HG02938 (cell line): ENCODE data around the gene MMP24OS.
A peak's percentile ranks its signal among the peaks of the same experiment; 100 is the strongest.

ENCODE experiments used
- ATAC-seq: cut with Tn5 transposase; IDR thresholded peaks from one replicate; pipeline ENCODE4 v1.9.1; 2021; ENCODE audit warnings: mild to moderate bottlenecking, moderate library complexity; ENCODE audit not compliant: unreplicated experiment

MMP24OS gene

DNA sequence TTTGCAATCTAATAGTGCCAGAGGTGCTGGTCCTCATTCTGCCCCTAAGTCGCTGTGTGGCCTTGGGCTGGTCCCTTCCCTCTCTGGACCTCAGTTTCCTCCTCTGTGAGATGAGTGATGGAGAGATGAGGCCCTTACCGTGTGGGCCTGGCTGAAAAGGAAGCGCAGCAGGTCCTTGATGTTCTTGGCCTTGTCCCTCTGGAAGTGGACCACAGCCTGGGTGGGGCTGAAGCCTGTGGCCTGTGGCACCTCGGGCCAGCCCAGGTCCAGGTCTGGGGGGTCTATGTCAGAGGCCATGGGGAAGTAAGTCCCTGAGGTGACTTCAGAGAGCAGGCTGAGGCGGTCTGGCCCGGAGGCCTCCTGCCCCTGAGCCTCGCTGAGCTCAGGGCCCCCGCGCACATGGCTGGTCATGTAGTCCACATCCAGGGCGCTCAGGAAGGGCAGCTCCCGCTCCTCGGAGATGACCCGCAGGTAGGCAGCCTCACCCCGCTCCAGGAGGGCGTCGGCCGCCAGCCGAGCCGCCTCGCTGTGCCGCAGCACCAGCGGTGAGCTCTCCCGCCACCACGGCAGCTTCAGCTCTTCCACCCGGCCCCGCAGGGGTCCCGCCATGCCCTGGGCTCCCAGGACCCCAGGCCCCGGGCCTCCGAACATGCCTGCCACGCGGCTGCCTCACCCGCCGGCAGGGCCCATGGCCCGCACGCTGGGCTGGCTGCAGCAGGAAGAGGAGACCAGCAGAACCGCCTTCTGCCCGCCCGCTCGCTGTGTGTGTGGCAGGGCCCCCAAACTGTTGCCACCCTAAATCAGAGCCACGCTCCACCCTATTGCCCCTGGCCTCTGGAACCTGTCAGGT is 14.0 kb upstream of the MMP24OS start, which contains the start of gene FAM83C:
FAM83C (minus strand) TSS at position 772 of the 850 bp plus-strand sequence; CDS start at position 651, 121 bp downstream.
- no peak for ATAC-seq

DNA sequence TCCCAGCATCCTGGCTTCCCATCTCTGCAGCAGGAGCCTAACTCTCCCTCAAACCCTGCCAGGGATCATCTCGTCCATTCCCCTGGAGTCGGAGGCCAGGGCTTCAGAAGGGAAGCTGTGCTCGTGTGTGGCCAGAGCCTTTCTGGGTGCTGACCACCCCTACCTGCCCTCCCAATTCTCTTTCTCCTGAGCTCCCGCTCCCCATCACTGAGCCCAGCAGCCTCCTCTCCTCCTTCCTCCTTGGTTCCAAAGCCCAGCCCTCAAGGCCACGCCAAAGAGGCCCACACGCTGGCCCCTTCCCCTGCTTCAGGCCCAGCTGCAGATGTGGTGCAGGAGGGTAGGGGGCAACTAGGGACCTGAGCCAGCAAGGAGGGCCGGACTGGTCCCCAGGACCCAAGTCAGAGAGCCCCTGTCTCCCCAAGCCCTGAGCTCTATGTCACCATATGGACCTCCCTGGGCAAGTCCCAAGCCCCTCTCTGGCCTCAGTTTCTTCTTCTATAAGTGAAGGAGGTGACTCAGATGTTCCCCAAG is 13.0 kb upstream of the MMP24OS start:
- no peak for ATAC-seq

DNA sequence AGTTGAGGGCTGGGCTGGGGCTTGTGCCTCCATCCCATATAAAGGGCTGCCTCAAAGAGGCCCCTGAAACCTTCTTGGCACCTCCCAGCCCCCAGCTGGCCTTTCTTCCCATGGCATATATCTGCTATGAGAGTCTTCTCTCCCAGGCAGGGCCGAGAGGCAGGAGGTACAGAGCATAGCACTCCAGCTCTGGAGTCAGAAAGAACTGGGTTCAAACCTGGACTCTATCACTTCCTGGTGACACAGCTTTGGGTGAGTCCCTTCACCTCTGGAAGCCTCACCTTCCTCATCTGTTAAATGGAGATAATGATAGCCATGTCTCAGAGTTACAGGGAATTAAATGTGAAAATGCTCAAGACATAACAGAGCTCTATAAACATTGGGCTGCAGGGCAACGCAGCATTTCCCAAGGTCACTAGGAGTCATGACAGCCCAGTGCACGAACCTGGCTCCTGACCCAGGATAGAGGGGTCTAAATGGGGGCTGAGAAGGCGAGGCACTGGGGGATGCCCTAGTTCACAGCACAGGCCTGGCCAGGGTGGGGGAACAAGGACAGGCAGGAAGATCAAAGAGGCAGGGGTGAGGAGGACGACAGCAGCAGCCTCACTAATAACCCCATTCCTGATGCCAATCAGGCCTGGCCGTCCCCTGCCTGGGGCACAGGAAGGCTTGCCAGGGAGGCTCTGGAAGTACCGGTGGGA is 12.4 kb upstream of the MMP24OS start:
- no peak for ATAC-seq

DNA sequence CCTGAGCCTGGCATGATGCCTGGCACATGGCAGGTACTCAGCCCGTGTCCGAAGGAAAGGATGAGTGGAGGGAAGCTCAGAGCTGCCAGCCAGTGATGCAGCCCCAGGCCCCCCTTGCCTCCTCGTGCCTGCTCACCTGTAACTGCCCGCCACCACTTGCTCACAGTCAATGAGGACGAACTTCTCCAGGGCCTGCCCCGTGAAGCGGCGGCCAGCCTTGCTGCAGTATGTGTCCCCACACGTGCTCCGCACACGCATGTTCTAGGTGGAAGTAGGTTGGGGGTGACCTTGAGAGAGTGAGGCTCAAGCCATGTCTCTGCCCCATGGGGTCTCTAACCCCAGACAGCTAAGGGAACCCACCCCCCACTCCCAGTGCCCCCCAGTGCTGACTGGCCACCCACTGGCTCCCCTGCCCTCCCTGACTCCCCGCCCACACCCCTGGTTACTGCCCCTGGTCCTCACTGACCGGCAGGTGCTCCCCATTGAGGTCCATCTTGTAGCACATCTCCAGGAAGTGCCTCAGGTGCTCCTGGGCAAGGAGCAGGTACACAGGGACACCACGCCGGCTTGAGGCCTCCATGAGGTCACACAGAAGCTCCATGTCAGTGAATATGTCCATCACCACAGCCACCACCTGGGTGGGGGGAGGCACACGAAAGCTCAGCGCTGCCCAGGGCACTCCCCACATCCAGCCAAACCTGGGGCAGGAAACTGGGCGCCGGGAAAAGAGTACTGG is 10.6 kb upstream of the MMP24OS start:
- no peak for ATAC-seq

DNA sequence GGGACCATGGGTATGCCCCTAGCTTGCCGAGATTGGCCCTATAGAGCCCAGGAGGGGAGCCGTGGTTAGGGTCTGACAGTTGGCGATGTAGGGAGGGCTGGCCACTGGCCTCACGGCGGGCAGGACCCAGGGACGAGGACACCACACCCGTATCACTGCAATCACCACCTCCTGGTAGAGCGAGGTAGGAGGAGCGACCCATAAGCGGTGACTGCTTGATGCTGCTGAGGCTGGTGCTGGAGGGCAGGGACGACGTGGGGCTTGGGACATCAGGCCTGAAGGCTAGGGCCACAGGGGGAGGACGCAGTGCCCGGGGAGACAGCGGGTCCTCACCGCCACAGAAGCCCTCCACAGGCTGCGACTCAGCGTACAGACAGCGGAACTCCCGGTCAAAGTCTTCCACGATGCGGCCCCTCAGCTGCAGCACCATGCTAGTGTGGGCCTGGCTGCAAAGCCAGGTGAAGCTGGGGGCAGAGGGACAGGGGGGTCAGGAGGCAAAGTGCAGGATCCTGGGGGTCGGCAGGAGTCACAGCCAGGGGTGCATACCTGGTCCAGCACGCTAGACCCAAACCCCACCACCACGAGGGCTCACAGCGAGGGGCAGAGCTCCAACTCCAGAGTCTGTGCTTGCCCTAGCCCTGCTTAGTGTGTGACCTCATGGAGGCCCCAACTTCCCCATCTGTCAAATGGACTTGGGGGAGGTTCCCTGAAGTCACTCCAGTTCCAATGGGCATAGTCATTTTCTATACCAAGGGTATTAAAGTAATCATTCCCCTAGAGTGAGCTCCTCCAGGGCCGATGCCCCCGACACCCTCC is 9.8 kb upstream of the MMP24OS start:
- no peak for ATAC-seq

DNA sequence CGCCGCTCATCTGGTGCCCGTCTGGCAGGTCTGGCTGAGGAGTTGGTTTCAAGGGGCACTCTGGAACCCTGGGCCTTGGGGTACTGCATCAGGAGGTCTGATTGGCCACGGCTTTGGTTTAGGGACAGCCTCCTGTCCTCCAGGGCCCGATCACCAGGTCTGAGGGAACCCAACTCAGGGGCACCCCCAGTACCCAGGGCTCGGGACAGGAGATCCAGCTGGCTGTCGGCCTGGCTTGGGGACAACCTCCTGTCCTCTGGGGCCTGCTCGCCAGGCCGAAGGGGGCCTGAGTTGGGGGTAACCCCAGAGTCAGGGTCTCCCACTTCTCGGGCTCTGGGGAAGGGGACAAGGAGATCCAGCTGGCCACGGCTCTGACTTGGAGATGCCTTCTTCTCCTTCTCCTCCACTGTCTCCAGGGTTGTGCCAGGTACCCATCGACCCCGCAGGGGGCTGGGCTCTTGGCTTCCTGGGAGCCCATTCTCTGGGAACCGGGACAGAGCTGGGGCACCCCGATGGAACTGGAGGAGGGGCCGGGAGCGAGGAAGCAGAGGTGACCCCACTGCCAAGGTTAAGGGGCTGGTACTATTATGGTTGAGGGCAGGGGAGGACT is 9.1 kb upstream of the MMP24OS start:
- ATAC-seq = no peak

DNA sequence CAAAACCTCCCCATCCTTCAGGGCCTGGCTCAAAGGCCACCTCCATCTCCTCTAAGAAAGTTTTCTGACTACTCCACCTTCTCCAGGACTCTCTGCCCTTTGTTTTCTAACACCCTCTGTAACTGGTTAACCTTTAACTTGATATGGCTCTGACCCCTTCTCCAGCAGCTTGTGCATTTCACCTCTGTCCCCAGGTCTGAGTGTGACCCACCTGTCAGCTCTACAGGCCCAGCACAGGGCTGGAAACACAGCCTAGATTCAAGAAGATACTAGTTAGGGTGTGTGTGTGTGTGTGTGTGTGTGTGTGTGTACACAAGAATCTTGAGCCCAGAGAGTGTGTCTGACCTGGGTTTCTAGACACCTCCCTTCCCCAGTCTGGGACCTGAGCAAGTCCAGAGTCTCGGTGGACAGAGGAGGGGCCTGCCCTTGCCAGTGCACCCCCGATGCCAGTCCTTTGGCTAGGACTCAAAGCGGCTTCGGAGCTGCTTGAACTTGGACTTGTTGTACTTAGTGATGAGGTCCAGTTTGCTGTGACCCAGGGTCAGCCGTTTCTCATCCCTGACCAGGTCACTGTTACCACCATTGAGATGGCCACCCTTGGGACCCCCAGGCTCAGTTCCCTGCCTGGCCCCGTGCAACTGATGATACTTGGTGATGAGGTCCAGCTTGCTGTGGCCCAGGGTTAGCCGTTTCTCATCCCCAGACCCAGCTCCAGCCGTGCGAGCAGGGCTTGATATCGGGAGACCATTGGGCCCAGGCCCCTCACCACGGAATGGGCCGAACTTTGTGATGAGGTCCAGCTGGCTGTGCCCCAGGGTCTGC is 8.4 kb upstream of the MMP24OS start:
- ATAC-seq = no peak

DNA sequence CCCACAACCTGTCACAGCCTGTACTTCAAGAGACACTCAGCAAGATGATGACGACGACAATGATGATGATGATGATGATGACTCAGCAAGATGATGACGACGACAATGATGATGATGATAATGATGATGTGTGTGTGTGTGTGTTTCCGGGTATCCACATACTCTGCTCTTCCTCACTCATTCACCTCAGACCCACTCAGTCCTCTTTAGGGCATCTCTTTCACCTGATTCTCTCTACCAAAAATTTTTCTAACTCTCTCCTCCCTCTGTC is 7.8 kb upstream of the MMP24OS start:
- ATAC-seq = no peak

DNA sequence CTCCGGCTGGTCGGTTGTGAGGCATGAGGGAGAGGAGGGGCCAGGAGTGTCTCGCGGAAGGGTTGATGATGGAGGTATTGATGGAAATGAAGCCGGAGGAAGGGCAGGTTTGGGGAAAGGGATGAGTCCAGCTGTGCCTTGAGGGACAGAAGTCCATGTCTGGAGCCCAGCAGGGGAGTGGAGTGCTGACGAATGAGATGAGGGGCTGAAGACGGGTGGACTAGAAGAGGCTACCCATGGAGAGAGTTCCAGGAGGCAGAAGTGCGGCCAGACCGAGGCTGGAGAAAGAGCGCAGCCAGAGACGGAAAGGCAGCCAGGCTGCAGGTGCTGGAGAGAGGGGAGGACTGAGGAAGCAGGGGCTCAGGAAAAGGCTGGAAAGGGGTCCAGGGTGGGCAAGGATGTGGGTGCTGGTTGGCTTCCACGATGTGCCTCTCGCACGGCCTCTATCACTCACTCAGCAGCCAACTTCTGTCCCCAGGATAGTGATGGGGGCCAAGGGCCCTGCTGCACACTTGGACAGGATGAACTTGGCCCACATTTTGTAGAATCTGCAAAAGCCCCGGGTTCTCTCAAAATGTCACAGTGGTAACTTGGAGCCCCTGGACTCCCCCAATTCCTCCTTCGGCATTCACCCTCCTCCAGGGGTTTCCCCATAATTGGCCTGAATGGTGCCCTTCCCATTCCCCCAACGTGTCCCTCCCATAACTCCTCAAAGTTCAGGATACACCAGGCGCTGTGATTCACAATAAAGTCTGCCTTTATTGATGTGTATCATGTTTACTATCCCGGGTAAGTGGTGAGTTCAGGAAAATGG is 7.3 kb upstream of the MMP24OS start:
- peak; percentile 11 for ATAC-seq

DNA sequence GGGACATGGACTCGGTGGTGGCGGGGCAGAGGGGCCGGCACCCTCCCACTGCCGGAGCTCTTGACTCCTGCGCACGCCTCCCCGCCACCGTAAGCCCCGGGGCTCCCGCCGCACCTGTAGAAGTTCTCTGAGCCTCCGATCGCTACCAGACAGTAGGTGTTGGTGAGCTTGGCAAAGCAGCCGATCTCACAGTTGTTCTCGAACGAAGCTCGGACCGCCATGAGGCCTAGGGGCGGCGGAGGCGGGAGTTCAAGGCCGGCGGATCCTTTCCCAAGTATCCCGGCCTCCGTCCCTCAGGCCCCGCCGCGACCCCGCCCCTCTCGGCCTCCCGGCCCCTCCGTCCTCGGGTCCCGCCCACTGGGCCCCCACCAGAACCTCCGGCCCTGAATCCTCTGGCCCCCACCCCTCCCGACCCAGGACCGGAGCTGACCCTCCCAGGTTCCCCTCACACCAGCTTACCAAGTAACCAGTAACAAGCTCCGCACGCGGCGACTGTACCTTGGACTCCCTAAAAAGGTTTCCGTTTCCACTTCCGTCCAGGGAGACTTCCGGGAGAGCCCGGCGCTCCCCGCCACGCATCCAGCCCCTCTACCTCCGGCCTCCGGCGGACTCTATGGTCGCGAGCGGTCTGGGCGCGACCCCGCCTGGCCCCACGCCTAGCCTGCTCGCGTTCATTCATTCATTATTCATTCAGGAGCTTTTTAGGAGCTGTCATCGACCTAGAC is 6.5 kb upstream of the MMP24OS start, which contains the start of gene EIF6:
EIF6 (minus strand) TSS at position 506 of the 725 bp plus-strand sequence; CDS start at position 221, 285 bp downstream.
- peak; percentile 70 for ATAC-seq

DNA sequence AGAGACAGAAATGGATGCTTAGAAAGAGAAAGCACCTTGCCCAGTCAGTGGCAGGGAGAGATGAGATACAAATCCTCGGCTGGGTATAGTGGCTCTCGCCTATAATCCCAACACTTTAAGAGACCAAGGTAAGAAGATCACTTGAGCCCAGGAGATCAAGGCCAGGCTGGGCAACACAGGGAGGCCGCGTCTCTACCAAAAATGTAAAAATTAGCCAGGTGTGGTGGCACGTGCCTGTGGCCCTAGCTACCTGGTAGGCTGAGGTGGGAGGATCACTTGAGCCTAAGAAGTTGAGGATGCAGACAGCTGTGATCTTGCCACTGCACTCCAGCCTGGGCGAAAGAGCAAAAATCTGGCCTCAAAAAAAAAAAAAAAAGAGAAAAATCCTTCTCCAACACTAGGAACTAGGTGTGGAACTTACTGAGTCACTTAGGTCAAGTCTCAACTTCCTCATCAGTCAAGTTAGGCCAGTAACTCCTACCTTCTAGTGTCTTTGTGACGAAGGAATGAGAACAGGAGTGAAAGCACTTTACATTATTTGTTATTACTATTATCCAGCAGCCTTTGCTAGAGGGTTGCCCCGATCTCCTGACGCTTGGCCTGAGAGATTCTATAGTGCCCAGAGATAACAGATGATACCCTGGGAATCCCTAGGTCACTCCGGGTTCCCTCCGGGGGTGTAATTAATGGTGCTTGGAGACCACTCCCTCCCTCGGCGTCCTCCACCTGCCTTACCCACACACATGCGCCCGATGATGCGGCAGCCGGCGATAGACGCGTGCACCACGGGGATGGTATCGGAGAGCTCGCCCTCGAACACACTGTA is 5.7 kb upstream of the MMP24OS start:
- ATAC-seq = peak; percentile 21

DNA sequence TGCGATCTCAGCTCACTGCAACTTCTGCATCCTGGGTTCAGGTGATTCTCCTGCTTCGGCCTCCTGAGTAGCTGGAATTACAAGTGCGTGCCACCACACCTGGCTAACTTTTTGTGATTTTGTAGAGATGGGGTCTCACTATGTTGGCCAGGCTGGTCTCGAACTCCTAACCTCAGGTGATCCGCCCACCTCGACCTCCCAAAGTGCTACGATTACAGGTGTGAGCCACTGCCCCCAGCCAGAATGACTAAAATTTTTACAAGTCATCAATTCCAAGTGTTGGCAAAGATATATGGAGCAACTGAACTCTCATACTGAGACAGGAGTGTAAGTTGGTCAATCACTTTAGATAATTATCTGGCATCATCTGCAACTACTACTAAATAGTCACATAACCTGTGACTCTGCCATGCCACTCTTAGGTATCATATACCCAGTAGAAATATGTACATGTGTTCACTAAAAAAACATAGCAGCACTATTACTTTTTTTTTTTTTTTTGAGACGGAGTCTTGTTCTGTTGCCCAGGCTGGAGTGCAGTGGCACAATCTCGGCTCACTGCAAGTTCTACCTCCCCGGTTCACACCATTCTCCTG is 3.7 kb upstream of the MMP24OS start:
- ATAC-seq = no peak

DNA sequence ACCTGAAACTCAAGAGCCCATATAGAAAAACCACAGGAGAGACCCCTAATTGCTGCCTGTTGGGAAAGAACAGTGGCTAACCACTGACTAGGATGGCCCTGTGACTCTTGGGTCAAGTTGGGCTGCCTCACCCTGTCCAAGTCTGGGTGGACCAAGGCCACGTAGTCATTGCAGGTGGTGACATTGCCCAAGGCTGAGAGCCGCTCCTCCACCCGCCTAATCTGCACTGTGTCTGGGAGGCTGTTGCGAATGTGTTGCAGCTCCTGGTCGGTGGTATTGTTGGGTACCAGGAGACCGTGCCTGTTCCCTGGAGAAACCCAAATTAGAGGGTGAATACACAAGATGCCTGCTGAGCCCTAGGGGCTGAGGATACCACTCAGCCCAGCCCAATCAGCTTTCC is 2.6 kb upstream of the MMP24OS start:
- ATAC-seq = no peak

DNA sequence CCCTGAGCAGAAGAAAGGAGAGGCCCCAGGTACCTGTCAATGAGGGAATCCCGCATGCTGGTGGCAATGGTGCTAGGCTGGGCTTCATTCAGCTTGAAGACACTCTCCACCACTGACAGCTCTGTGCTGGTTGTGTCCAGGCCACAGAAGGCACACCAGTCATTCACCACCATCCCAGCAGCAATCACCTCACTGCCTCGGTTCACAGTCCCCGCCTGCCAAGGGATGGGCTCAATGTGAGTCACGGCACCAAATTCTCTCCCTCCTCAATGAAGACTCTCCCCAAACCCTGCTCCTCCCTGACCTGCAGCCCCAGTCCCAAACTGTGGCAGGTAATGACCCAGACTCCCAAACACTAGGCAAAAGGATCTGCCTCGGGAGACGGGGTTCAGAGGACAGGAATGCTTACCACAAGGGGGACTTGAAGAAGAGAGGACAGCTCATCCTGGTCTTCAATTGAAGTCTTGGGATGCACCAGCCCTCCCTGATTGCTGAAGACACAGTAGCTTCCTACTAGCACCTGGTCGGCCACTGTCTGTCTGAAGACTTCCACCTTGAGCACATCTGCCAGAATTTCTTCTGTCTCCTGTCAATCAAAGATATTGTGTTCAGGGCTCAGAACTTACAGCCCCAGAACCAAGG is 1.7 kb upstream of the MMP24OS start:
- no peak for ATAC-seq

DNA sequence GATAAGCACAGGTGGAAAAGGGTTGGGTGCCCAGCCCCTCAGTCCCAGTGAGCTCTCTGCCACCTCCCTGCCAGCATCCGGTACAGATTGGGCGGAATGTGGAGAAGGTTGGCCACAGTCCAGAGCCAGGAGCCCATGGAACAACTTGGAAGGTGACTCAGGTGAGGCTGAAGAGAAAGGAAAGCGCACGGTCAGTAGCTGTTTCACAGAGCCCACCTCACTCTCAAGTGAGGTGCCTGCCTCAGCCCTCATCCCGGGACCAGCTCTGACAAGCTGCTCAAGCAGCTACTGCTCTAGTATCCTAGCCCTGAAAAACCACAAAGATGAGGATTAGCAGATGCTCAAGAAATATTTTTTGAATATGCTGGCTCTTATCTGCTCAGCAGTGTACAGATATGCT is 1.1 kb upstream of the MMP24OS start:
- ATAC-seq = no peak

DNA sequence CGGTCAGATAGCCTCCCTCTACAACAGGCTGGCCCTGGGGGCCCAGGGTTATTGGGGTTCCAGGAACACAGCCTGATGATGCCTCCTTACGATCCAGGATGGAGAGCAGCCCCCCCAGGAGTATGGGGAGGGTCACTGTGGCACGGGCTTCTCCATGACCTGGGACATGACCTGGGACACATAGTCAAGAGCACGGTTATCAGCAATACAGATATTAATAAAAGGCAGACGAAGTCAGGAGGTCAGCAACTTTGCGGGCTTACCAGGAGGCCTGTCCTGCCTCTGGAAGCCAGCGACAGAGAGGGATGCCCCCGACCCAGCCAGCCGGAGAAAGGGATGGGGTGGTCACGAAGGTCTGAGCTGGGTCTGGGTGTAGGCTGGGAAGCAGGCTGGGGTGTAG is 795 bp downstream of the MMP24OS start:
- ATAC-seq = no peak
